Spleen (tissue), 7 donors: Measurements from ENCODE around the gene GLYATL3.

Experiments used
- CTCF ChIP-seq, 11 experiments: fragments of 200-600 bp in 7 of 11; fragments of 450-650 bp in 4 of 11; sonication (generic) in 4 of 11; IDR thresholded peaks in 8 of 11; conservative IDR thresholded peaks in 3 of 11; 1 replicate in 7 of 11; 2 replicates in 4 of 11; pipeline versions ENCODE4 v1.4.0 to v1.8.0; 2016 to 2021; ENCODE audit warnings: antibody characterized with exemption in 11 of 11, inconsistent platforms in 4 of 11, mild to moderate bottlenecking in 1 of 11
- POLR2A ChIP-seq, 3 donors: fragments of 450-650 bp; IDR thresholded peaks; one replicate each; pipeline ENCODE4 v1.5.1; 2017; ENCODE audit warnings: antibody characterized with exemption in 3 of 3, mild to moderate bottlenecking in 1 of 3
- donor health status: DM: no; HTN: no; CAD: no; lungs with moderate emphysema.
- donor health status: DM: no; HTN: no; CAD: no.
- donor health status: DM: no; HTN: no; CAD: no.

DNA sequence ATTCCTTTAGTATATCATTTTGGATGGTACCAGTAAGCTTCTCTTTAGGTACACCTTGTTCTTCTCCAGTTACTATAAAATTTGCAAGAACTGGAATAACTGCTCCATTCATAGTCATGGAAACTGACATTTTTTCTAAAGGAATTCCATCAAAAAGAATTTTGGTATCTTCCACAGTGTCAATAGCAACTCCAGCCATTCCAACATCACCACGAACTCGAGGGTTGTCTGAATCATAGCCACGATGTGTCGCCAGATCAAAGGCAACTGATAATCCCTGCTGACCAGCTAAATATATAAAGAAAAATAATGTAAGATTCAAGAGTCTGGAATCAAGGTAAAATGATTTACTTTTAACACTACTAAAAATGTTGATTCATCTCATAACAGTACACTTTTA lies 42.0 kb upstream of the GLYATL3 start:
- no peak for TF ChIP-seq CTCF (IDR thresholded peaks at IDR 0.05 in 8 of 11, conservative IDR thresholded peaks at IDR 0.05 in 3 of 11)
- no peak for TF ChIP-seq POLR2A (IDR thresholded peaks at IDR 0.05)
